GM10266 (cell line): ENCODE measurements around the gene SMC5.

Source experiments
- DNase-seq: peaks from one replicate; pipeline ENCODE4 v3.0.0; 2012; ENCODE audit errors: extremely low spot score
- CTCF ChIP-seq: IDR thresholded peaks from 2 replicates; pipeline ENCODE4 v1.5.1; 2012; ENCODE audit warnings: mild to moderate bottlenecking, low read depth; ENCODE audit not compliant: control insufficient read depth, insufficient read depth; ENCODE audit errors: missing control alignments

Gene SMC5

DNA sequence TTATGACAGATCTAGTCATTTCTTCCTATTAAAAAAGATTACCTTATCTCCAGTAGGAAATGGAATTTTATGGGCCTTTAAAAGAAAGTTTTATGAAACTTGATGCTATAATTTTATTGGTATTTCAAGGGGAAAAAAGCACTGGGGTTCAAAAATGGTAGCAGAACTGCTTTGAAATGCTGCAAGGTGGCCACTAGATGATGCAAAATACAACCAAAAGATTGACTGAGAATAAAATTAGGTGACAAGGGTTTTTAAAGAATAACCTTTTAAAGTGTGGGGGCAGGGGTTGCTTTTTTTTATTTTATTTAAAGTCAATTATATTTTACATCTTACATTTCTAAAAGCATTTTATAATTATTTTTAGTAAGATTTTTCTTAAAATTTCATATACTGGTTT lies 94.0 kb downstream of the SMC5 start:
- peak; percentile 46 for TF ChIP-seq CTCF
- no peak for DNase-seq

DNA sequence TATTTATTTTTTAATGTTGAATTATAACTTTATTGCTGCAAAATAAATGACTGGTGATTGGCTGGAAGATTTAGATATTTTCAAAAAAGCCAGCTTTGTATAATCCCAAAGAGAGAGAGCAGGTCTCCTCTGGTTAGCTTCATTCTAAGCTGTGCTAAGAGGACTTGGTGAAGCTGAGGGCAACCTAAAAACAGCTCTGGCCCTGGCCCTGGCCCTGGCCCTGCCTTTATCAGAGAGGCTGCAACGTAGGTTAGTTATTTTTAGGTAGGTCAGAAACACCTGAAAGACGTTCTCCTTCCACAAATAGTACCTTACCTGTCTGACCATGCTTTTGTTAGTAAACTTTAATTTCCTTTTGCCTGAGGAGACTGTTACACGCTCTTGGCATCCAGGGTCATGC lies 97.0 kb downstream of the SMC5 start:
- TF ChIP-seq CTCF = no peak
- DNase-seq = no peak

DNA sequence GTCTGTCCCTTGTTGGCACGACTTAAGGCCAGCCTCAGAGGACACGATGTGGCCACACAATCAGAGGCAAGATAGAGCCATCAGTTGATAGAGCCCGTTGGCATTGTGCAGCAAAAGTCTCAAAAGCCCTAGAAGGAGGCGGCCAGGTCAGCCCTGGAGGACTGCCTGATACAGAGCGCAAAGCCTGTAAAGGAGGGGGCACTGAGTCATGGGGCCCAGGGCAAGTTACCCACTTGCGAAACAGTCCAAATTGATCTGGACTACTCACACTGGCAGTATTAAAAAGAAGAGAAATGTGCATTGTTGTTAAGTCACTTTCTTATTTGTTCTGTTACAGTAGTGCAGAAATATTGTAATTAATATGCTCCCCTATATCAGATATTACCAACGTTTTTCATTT lies 104.2 kb downstream of the SMC5 start:
- TF ChIP-seq CTCF = no peak
- DNase-seq = no peak

DNA sequence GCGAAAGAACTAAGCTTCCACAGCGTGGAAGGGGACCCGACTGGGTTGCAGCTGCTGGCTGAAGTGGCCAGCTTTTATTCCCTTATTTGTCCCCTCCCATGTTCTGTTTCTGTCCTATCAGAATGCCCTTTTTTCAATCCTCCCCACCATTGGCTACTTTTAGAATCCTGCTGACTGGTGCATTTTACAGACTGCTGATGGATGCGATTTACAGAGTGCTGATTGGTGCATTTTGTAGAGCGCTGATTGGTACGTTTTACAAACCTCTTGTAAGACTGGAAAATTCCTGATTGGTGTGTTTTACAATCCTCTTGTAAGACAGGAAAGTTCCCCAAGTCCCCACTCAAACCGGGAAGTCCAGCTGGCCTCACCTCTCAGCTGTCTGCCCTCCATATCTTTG lies 105.0 kb downstream of the SMC5 start:
- TF ChIP-seq CTCF = no peak
- no peak for DNase-seq

GRCh38 chr9:70367305-70367930 lies 108.6 kb downstream of the SMC5 start:
- no peak for TF ChIP-seq CTCF
- no peak for DNase-seq

DNA sequence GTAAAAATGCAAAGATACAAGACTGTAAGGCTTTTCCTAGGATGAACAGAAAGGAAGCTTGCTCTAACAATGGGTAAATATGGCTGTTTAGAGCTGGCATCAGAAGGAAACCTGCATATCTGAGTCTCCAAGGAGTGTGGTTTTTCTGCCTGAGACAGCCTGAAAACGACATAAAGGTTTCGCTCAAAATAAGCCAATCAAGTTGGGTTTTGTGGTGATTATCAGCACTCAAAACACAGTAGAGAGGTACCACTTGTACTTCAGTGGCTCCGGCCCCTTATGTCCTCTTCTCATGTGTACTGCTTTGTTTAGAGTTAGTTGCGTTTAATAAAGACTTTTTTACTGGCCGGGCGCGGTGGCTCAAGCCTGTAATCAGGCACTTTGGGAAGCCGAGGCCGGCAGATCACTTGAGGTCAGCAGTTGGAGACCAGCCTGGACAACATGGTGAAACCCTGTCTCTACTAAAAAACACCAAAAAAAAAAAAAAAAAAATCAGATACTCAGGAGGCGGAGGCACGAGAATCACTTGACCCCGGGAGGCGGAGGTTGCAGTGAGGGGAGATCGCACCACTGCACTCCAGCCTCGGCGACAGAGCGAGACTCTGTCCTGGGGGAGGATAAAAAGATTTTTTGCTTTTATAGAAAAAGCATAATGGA lies 116.3 kb downstream of the SMC5 start:
- no peak for TF ChIP-seq CTCF
- DNase-seq = no peak

DNA sequence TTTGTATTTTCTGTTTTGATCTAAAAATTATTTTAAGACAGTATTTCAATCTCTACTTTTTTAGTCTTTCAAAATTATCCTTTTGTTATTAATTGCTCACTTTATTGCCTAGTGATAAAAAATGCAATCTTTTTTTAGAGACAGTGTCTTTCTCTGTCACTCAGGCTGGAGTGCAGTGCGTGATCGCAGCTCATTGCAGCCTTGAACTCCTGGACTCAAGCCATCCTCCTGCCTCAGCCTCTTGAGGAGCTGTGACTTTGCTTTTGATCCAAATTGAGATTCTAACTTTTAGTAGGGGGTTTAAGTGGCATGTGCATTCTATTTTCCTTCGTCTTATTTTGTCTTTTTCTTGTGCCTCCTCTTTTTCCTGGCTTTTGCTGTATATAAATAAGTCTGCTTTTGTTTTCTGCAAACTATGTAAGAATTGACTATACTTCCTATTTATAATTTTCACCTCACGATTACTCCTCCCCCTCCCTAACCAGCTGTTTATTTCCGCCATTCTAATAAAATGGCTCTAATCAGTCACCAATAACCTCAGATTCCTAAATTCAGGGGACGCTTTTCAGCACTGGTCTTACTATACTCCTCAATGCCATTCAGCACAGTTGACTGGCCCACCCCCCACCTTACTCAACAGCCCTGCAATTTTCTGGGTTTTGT lies 123.4 kb downstream of the SMC5 start:
- DNase-seq = no peak
- TF ChIP-seq CTCF = no peak
